ENCODE results near the gene USH2A.

USH2A gene

DNA sequence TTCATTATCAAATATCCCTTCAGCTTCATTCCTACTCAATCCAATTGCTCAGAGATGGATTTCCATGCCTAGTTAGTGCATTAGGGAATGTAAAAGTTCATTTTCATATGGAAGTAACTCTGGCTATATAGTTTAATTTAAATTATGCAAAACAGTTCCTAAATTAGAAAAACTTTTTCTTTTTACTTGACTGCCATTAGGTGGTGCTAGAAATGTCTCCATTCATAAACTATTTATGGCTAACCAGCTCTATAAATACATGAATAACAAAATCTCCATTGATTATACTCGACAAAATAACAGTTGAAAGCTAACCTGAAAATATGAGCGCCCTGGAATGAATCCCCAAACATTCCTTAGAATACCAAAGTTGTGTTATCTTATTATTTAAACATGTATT, 311.4 kb downstream of the USH2A start:
- DNase-seq = no peak

GRCh38 chr1:216095400-216095799, 327.8 kb downstream of the USH2A start:
- DNase-seq = no peak

- DNase-seq = no peak
These were observed 332.7 kb downstream of the USH2A start for GRCh38 chr1:216090556-216090955.

DNA sequence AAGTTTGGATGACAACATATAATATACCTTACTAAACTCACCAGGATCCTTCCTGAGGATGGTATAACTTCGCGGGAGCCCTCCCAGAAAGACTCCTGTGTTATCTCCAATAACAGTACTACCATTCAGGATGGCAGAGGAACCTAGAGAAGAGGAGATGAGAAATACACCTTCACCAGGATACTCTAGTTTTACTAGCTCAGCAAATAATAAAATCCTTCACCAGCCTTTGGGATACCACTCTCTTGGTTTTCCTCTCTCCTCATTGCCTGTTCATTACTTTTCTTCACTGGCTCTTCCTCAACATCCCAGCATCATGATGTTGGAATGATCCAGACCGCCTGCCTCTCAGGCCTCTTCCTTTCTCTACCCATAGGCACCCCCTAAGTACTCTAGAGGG, 336.6 kb downstream of the USH2A start:
- DNase-seq = no peak

- DNase-seq = no peak
These were observed 341.8 kb downstream of the USH2A start for GRCh38 chr1:216081445-216081844.

DNA sequence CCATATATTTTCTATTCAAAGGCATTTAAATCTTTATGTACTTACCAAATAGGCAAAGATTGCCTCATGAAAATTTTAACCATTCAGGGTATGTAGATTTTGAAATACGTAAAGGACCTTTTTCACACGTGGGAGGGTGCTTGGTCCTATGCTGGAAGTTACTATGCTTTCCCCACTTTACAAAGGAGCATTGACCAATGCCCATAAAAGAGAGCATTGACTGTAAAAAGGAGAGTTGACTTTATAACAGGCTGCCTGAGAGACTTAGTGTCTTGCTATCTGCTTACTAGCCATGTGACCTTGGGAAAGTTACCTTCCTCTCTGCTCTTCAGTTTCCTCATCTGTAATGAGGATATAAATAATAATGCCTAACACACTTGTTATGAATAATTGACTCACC, 346.5 kb downstream of the USH2A start:
- DNase-seq = no peak

GRCh38 chr1:216075339-216075738, 347.9 kb downstream of the USH2A start:
- no peak for DNase-seq

DNA sequence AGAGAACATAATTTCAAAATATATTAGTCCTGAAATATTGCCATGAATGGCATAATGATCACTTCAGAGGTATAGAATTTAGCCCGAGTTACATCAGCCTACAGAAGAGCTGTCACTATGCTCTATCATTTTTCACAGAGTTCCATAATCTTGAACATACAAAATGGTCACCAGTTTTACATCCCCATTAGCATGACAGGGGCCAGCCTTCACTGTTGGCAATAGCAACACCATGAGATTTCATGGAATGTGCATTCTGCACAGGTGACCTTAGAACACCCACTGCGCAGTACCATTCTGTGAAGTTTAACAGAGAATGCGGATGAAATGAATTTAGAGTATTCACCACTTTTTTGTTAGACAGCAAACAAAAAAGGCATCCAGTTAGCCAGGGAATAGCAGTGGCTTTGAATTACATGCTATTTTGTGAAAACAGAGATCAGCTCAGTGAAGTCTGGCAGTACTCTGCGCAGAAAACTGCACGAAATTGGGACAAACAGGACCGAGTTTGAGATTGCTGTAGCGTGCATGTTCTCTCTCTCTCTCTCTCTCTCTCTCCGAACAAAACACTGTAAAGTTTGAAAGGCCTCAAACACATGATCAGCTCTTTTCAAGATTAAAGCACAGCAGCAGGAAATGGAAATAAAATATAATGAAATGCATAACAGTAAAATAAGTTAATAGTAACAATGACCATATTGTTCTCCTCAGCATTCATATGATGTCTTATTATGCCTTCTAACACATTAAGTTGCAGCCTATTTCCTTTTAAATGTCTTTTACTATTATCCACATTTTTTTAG, 349.3 kb downstream of the USH2A start:
- DNase-seq = no peak

DNA sequence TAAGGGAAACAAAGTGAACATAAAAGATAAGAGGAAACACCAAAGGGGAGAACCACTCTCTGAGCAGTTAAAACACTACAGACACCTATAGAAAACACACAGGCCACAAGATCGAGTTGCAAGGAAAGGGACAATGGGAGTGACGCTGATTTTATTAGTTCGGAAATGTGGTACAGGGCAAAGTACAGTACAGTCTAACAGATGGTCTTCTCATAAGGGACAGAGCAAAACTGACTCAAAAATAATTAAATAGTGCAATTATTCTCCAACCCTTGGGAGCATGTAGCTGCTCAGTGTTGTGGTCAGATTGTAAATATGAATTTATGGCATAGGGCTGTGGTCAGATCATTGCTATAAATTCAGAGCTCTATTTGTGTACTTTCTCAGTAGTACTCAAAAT, 352.0 kb downstream of the USH2A start:
- DNase-seq = no peak

DNA sequence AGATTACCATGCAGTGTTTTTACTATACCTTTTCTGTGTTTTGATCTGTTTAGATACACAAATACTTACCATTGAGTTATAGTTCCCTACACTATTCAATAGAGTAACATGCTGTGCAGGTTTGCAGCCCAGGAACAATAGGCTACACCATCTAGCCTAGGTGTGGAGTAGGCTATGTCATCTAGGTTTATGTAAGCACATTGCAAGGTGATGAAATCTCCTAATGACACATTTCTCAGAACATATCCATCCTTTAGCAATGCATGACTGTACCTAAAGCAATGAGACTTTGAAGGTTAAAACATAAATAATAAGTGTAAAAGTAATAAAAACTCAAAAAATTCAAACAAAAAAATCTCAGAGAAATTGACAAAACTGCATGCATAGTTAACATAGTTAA, 358.6 kb downstream of the USH2A start:
- no peak for DNase-seq

GRCh38 chr1:216057947-216058346, 365.3 kb downstream of the USH2A start:
- DNase-seq = no peak

GRCh38 chr1:216057063-216057462, 366.2 kb downstream of the USH2A start:
- DNase-seq = no peak

DNA sequence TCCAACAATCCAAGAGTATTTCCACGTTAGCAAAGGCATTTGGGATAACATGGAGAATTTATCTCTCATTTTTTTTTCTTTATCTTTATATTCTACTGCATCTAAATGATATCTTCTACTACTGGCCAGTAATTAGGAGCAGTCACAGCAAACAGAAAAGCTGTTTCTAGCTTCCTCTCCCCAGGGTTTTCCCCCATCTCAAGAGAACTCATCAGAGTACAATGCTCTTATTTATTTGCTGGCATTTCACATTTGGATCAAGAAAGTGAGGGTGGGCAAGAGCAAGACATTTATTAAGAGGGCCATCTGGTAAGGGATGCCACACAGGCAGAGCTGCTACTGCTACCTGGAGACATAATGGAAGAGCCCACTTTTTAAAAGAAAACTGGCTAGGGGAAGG, 368.2 kb downstream of the USH2A start:
- DNase-seq = no peak

DNA sequence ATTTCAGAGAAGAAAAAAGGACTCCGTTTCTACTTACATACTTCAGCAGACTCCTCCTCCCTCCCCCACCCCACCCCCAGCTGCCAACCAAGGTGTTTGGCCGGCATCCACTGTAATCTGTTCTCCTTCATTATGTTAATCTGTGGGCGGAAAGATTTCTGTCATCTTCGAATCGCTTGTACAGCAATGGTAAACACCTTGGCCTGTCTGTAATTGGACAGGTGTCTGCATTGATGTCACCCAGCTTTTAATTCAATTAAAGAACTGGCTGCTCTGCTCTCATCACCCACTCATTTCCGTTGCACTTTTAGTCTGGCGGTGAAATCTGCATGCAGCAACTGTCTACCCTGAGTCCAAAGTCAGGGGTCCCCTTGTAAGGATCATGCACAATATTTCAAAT, 368.6 kb downstream of the USH2A start:
- DNase-seq = peak; percentile 33

GRCh38 chr1:216051071-216051470, 372.2 kb downstream of the USH2A start:
- no peak for DNase-seq

- no peak for DNase-seq
These were observed 373.4 kb downstream of the USH2A start for GRCh38 chr1:216049741-216050430.

DNA sequence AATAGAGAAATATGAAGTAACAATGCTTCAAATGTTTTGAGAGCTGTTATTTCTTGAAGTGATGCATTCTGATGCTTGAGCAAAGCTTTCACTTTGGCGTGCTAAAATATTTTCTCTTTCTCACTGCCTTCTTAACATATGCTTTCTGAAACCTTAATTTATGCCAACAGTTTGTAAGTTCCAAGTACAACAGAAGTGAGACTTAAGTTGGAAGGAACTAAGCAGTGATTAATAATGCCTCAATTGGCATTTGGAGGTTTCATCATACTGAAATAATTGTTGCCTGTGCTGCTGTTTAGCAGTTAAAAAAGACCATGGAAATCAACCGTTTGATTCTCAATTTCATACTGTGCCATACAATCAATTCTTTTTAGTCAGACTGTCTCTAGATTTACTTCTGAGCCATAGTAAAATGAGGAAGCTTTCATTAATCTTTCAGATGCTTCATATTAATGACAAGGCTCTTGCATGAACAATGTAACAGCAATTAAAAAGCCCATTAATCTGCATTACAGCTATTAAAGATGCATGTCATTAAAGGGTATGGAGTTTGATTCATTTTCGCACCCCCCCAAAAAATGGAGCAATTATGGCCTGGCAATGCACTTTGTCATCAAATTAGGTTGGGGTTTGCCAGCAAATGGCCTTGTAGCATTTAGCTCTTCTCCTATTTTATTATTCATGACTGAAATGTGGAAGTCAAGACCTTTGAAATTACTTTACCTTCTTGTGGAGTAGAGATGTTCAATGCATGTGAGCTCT, 375.3 kb downstream of the USH2A start:
- DNase-seq = no peak

DNA sequence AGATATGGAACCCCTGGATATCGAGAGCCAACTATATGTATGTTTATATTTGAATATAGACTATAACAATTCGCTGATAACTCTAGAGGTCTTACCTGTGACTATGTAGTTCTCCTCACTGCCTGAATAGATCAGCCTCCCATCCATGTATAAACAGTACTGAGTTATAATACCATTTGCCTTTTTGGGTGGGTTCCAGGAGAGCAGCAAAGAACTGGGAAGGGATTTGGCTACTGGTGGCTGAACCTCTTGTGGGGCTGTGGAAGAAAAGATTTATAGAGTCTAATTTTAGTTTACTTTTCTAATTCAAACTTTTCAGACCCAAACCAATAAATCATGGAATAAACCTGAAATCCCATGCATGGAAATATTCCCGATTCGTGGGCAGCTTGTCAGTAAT, 376.9 kb downstream of the USH2A start:
- no peak for DNase-seq

- DNase-seq = no peak
These were observed 377.8 kb downstream of the USH2A start for GRCh38 chr1:216045400-216045799.

- DNase-seq = no peak
These were observed 378.7 kb downstream of the USH2A start for GRCh38 chr1:216044538-216044937.

DNA sequence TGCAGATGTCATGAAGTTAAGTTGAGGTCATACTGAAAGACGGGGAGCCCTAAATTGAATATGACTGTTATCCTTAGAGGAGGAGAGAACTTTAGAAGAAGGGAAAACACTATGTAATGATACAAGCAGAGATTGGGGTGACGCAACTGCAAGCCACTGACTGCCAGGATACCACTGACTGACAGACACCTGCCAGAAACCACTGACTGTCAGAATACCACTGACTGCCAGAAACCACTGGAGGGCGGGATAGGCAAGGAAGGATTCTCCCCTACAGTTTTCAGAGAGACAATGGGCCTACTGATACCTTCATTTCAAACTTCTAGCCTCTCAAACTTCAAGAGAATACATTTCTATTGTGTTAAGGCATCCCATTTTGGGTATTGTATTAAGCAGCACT, 388.7 kb downstream of the USH2A start:
- DNase-seq = no peak

DNA sequence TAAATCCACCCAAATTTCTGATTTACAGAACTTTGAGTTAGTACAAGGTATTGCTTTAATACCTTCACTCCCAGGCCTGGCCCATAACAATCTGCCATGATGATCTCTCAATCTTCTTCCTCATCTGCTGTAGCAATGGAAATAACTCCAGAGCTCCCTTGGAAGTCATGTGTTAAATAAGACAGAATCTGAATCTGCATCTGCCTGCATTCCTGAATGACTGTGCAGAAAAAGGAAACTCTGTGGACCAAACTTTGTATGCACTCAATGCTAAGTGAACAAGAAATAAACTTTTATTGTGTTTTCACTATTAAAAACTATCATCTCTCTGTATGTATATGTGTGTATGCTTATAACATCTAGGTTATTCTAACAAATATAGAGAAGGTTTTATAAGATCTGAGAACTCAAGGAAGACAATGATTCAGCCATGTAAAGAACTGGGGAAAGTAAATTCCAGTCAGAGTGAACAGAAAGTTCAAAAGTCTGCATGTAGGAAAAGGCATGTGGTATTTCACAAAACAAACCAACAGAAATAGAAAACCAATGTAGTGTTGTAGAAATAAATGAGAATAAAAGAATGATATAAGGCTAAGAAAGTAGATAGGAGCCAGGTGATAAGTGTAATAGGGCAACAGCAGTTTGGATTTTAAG, 390.2 kb downstream of the USH2A start:
- no peak for DNase-seq

DNA sequence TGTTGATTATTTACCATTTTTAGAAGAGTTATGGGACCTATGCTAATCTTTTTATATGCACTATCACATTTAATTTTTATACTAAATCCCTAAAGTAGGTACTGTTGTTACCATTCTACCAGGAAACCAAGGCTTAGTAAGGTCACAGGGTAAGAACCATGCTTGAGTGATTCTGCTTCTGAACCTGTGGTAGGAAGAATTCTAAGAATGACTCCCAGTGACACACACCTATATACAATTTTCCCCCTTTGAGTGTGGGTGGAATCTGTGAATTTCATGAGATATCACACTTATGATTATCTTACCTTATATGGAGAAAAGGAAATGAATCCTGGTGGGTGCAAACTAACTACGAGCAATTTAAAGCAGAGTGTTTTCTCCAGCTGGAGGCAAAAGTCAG, 391.0 kb downstream of the USH2A start:
- no peak for DNase-seq

All from NCI-H510A treated with DMSO at 0.1 percent for 48 hours (cell line).